Uterus (tissue), 4 donors: ENCODE results near the gene HPDL. TPM values are rescaled to one million over a fixed set of nuclear protein-coding genes. Genes with fewer than 3 reads are reported as not detected.

Experiments used
- DNase-seq, 2 donors: peaks; one replicate each; pipeline ENCODE4 v3.0.0-alpha.2; 2019 to 2020
- H3K27ac ChIP-seq, 2 donors: fragments of 200-600 bp; sonication (generic); 1 replicate in 1 of 2; 2 replicates in 1 of 2; pipeline ENCODE4 v1.5.1; 2016 to 2018
- H3K27me3 ChIP-seq, 2 donors: fragments of 200-600 bp; sonication (generic); one replicate each; pipeline ENCODE4 v1.5.1; 2018 to 2019; ENCODE audit warnings: control low read depth in 1 of 2
- H3K36me3 ChIP-seq, 2 donors: fragments of 200-600 bp; sonication (generic); one replicate each; pipeline ENCODE4 v1.5.1; 2019; ENCODE audit warnings: control low read depth in 1 of 2
- H3K4me1 ChIP-seq, 2 donors: fragments of 200-600 bp; sonication (generic); one replicate each; pipeline ENCODE4 v1.5.1; 2018 to 2019; ENCODE audit warnings: control low read depth in 1 of 2
- H3K4me3 ChIP-seq, 2 donors: fragments of 200-600 bp; sonication (generic); 1 replicate in 1 of 2; 2 replicates in 1 of 2; pipeline ENCODE4 v1.5.1; 2018 to 2019; ENCODE audit warnings: mild to moderate bottlenecking in 1 of 2
- H3K9me3 ChIP-seq, 2 donors: fragments of 200-600 bp; sonication (generic); one replicate each; pipeline ENCODE4 v1.5.1; 2019; ENCODE audit warnings: control low read depth in 1 of 2
- CTCF ChIP-seq, 4 experiments: fragments of 200-600 bp in 2 of 4; fragments of 450-650 bp in 2 of 4; sonication (generic) in 2 of 4; IDR thresholded peaks; one replicate each; pipeline ENCODE4 v1.5.1; 2016 to 2019; ENCODE audit warnings: antibody characterized with exemption in 4 of 4, mild to moderate bottlenecking in 2 of 4, moderate library complexity in 1 of 4
- POLR2A ChIP-seq, 2 donors: fragments of 450-650 bp; IDR thresholded peaks; one replicate each; pipeline ENCODE4 v1.6.1; 2016; ENCODE audit warnings: antibody characterized with exemption in 2 of 2, mild to moderate bottlenecking in 1 of 2, moderate library complexity in 1 of 2
- intact Hi-C: fragments of 100-400 bp; cut with DNase I; formaldehyde crosslinking; loops from one replicate; pipeline ENCODE4 v1.15.1; 2023; ENCODE audit warnings: low total_unique reads
- total RNA-seq, 4 donors: library from RNA; depleted of rRNA in 3 of 4; stranded (reverse); fragments of >200 nt in 3 of 4; gene quantifications; one replicate each; pipeline versions ENCODE4 v1.1.0 to v1.2.4, GENCODE V29; 2014 to 2023
- donor health status: DM: yes; HTN: yes; CAD: no.

The HPDL gene
- total RNA-seq, 4 donors from 2014 or later: 0.46 to 1.4 TPM; not detected in 2

- H3K36me3 ChIP-seq: no peaks in the 10 kb centered on the region
- H3K27me3 ChIP-seq: no peaks in the 10 kb centered on the region
- peak overlapping the region; percentile 76 to 93 for H3K27ac ChIP-seq
- peak; percentile 32 to 68 for TF ChIP-seq POLR2A (IDR thresholded peaks at IDR 0.05)
- TF ChIP-seq CTCF (IDR thresholded peaks at IDR 0.05): peak; percentile 66 to 86 (median 78)
- peaks cover 0 to 6% of the 10 kb centered on the region in 2 donors for H3K4me1 ChIP-seq
- intact Hi-C loops: loop anchor here (5.0 kb wide), 1 partner anchor 291 kb away; the partner anchor contains the start of genes HECTD3 and UROD
- H3K4me3 ChIP-seq: peak overlapping the region; percentile 59 to 65
- DNase-seq: peak; percentile 99
- no peaks in the 10 kb centered on the region for H3K9me3 ChIP-seq
Observed at GRCh38 chr1:45303520-45304310, 23.0 kb upstream of the HPDL start.

GRCh38 chr1:45304311-45305081 is 22.2 kb upstream of the HPDL start:
- Histone ChIP-seq H3K9me3 (no peaks in the 10 kb centered on the region), H3K27me3 (no peaks in the 10 kb centered on the region), H3K36me3 (no peaks in the 10 kb centered on the region), H3K4me1 (peaks cover 0 to 6% of the 10 kb centered on the region in 2 donors), H3K4me3 (peak overlapping the region; percentile 59 to 65), H3K27ac (peak overlapping the region; percentile 76 to 93)
- TF ChIP-seq CTCF (IDR thresholded peaks at IDR 0.05) (no peak), POLR2A (IDR thresholded peaks at IDR 0.05) (no peak)
- peak; percentile 30 to 48 for DNase-seq
- intact Hi-C loops: loop anchor here (5.0 kb wide), 1 partner anchor 292 kb away; the partner anchor contains the start of genes HECTD3 and UROD

- Histone ChIP-seq H3K27ac (no peak overlapping the region), H3K4me1 (peaks cover 0 to 6% of the 10 kb centered on the region in 2 donors), H3K36me3 (no peaks in the 10 kb centered on the region), H3K4me3 (no peak overlapping the region), H3K9me3 (no peaks in the 10 kb centered on the region), H3K27me3 (no peaks in the 10 kb centered on the region)
- intact Hi-C loops: no loop called here
- DNase-seq: no peak
- no peak for TF ChIP-seq CTCF (IDR thresholded peaks at IDR 0.05)
- no peak for TF ChIP-seq POLR2A (IDR thresholded peaks at IDR 0.05)
Observed at GRCh38 chr1:45305231-45305630, 21.5 kb upstream of the HPDL start.

- intact Hi-C loops: no loop called here
Observed at GRCh38 chr1:45306319-45306718, 20.4 kb upstream of the HPDL start.

More at GRCh38 chr1:45306319-45306718, 20.4 kb upstream of the HPDL start:
- no peak for DNase-seq
- Histone ChIP-seq H3K4me1 (peaks cover 0 to 6% of the 10 kb centered on the region in 2 donors), H3K9me3 (no peaks in the 10 kb centered on the region), H3K4me3 (no peak overlapping the region), H3K36me3 (no peaks in the 10 kb centered on the region), H3K27me3 (no peaks in the 10 kb centered on the region), H3K27ac (no peak overlapping the region)
- TF ChIP-seq CTCF (IDR thresholded peaks at IDR 0.05): no peak
- TF ChIP-seq POLR2A (IDR thresholded peaks at IDR 0.05): no peak
